SK-N-SH treated with all-trans-retinoic acid at 6 μM for 48 hours (cell line): ENCODE measurements around the gene RALGPS1.

Experiments used
- ARNTL ChIP-seq: fragments of 450-650 bp; formaldehyde crosslinking; IDR thresholded peaks from 2 replicates; pipeline ENCODE4 v1.5.0; 2020; ENCODE audit warnings: low read depth, mild to moderate bottlenecking, moderate library complexity, borderline replicate concordance
- CSDC2 ChIP-seq: fragments of 250-450 bp; sonication (Bioruptor Pico); IDR thresholded peaks from 2 replicates; pipeline ENCODE4 v1.5.0; 2020; ENCODE audit warnings: mild to moderate bottlenecking, moderate library complexity
- ESRRG ChIP-seq: fragments of 250-450 bp; sonication (Bioruptor Pico); IDR thresholded peaks from 2 replicates; pipeline ENCODE4 v1.6.1; 2021; ENCODE audit warnings: mild to moderate bottlenecking
- OSR1 ChIP-seq: fragments of 250-450 bp; sonication (Bioruptor Pico); IDR thresholded peaks from 2 replicates; pipeline ENCODE4 v1.8.0; 2022; ENCODE audit warnings: moderate library complexity, mild to moderate bottlenecking, inconsistent platforms
- RARB ChIP-seq: fragments of 250-450 bp; sonication (Bioruptor Pico); IDR thresholded peaks from 2 replicates; pipeline ENCODE4 v1.8.0; 2021; ENCODE audit warnings: mild to moderate bottlenecking, moderate library complexity
- SNAI2 ChIP-seq: fragments of 250-450 bp; sonication (Bioruptor Pico); IDR thresholded peaks from 2 replicates; pipeline ENCODE4 v1.5.0; 2020; ENCODE audit warnings: mild to moderate bottlenecking, moderate library complexity
- ZC3H10 ChIP-seq: fragments of 250-450 bp; sonication (Bioruptor Pico); IDR thresholded peaks from 2 replicates; pipeline ENCODE4 v1.5.1; 2021; ENCODE audit warnings: mild to moderate bottlenecking, moderate library complexity
- ZFP30 ChIP-seq: fragments of 450-650 bp; formaldehyde crosslinking; IDR thresholded peaks from 2 replicates; pipeline ENCODE4 v1.5.0; 2022; ENCODE audit warnings: mild to moderate bottlenecking, moderate library complexity
- ZNF70 ChIP-seq: fragments of 450-650 bp; formaldehyde crosslinking; IDR thresholded peaks from 2 replicates; pipeline ENCODE4 v1.5.0; 2020; ENCODE audit warnings: mild to moderate bottlenecking, moderate library complexity
- ZNF8 ChIP-seq: fragments of 450-650 bp; formaldehyde crosslinking; IDR thresholded peaks from 2 replicates; pipeline ENCODE4 v1.5.0; 2020; ENCODE audit warnings: mild to moderate bottlenecking, moderate library complexity
- TF ChIP-seq, protein P1 (sequence below): fragments of 250-450 bp; sonication (Bioruptor Pico); IDR thresholded peaks from 2 replicates; pipeline ENCODE4 v1.8.0; 2020; ENCODE audit warnings: mild to moderate bottlenecking, moderate library complexity, borderline replicate concordance
- TF ChIP-seq, protein P2 (sequence below): fragments of 250-450 bp; sonication (Bioruptor Pico); IDR thresholded peaks from 2 replicates; pipeline ENCODE4 v1.5.1; 2020; ENCODE audit warnings: low read depth, mild to moderate bottlenecking, moderate library complexity
- TF ChIP-seq, protein P3 (sequence below): fragments of 250-450 bp; sonication (Bioruptor Pico); IDR thresholded peaks from 2 replicates; pipeline ENCODE4 v1.8.0; 2021; ENCODE audit warnings: low read depth, mild to moderate bottlenecking, moderate library complexity, borderline replicate concordance

DNA sequence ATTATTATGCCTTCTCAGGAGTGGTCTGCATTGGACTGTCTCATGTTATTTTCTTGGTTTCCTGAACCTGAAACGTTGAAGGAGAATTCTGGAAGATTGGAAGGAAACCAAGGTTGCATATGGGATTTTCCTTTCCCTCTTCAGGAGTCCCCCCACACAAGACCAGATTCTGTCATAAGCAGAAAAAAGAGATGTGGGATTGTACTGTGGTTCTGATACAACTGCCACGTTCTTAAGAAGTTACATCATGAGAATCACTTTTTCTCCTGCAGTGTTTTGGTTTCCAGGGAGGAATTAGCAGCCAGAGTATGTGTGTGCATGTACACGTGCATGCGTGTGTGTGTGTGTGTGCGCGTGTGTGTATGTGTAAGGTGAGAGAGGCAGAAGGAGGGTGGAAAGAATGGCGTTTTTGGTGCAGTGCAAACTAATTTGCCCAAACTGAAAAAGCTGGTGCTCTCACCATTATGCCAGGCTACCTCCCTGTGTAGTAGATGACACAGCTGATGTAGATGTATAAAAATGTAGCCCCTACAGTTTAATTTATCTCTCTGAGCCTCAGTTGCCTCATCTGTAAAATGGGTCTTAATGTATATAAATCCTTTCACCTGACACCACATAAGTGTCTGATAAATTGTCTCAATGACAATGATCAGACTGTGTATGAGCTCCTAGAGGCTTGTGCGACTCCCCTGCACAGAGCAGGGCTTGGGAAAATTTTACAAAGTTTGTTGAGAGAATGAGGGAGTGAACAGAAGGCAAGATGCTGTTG, 38.6 kb downstream of the RALGPS1 start:
- no peak for TF ChIP-seq OSR1 (CRISPR knock-in tag)
- TF ChIP-seq ZNF8 (CRISPR knock-in tag): no peak
- TF ChIP-seq ARNTL: no peak
- TF ChIP-seq RARB (CRISPR knock-in tag): no peak
- TF ChIP-seq, protein P1, sequence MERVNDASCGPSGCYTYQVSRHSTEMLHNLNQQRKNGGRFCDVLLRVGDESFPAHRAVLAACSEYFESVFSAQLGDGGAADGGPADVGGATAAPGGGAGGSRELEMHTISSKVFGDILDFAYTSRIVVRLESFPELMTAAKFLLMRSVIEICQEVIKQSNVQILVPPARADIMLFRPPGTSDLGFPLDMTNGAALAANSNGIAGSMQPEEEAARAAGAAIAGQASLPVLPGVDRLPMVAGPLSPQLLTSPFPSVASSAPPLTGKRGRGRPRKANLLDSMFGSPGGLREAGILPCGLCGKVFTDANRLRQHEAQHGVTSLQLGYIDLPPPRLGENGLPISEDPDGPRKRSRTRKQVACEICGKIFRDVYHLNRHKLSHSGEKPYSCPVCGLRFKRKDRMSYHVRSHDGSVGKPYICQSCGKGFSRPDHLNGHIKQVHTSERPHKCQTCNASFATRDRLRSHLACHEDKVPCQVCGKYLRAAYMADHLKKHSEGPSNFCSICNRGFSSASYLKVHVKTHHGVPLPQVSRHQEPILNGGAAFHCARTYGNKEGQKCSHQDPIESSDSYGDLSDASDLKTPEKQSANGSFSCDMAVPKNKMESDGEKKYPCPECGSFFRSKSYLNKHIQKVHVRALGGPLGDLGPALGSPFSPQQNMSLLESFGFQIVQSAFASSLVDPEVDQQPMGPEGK (CRISPR knock-in tag): no peak
- no peak for TF ChIP-seq SNAI2 (CRISPR knock-in tag)
- TF ChIP-seq ZC3H10: no peak
- no peak for TF ChIP-seq ESRRG (CRISPR knock-in tag)
- TF ChIP-seq, protein P2, sequence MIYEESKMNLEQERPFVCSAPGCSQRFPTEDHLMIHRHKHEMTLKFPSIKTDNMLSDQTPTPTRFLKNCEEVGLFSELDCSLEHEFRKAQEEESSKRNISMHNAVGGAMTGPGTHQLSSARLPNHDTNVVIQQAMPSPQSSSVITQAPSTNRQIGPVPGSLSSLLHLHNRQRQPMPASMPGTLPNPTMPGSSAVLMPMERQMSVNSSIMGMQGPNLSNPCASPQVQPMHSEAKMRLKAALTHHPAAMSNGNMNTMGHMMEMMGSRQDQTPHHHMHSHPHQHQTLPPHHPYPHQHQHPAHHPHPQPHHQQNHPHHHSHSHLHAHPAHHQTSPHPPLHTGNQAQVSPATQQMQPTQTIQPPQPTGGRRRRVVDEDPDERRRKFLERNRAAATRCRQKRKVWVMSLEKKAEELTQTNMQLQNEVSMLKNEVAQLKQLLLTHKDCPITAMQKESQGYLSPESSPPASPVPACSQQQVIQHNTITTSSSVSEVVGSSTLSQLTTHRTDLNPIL: no peak
- TF ChIP-seq CSDC2 (CRISPR knock-in tag): no peak
- no peak for TF ChIP-seq ZNF70 (CRISPR knock-in tag)
- TF ChIP-seq, protein P3, sequence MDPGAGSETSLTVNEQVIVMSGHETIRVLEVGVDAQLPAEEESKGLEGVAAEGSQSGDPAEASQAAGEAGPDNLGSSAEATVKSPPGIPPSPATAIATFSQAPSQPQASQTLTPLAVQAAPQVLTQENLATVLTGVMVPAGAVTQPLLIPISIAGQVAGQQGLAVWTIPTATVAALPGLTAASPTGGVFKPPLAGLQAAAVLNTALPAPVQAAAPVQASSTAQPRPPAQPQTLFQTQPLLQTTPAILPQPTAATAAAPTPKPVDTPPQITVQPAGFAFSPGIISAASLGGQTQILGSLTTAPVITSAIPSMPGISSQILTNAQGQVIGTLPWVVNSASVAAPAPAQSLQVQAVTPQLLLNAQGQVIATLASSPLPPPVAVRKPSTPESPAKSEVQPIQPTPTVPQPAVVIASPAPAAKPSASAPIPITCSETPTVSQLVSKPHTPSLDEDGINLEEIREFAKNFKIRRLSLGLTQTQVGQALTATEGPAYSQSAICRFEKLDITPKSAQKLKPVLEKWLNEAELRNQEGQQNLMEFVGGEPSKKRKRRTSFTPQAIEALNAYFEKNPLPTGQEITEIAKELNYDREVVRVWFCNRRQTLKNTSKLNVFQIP: no peak
- no peak for TF ChIP-seq ZFP30 (CRISPR knock-in tag)
